Omental fat pad (tissue), 4 donors: ENCODE results near the gene ECHDC1. TPM values are rescaled to one million over a fixed set of nuclear protein-coding genes. Genes with fewer than 3 reads are reported as not detected.

Source experiments
- ATAC-seq: fragments of 150-250 bp; one replicate; pipeline ENCODE4 v1.9.1; 2016; ENCODE audit warnings: mild to moderate bottlenecking, moderate library complexity; ENCODE audit not compliant: low FRiP score
- DNase-seq: peaks from one replicate; pipeline ENCODE4 v3.0.0-alpha.2; 2019; ENCODE audit warnings: low spot score
- small RNA-seq: library from RNA; depleted of rRNA; stranded (forward); fragments of <200 nt; gene quantifications from one replicate; pipeline ENCODE3, GENCODE V24; 2016
- total RNA-seq, 4 donors: library from RNA; depleted of rRNA; stranded (reverse); fragments of >200 nt; gene quantifications; one replicate each; pipeline ENCODE4 v1.1.0, GENCODE V29; 2016
- TF ChIP-seq, protein P1 (sequence below), 3 donors: fragments of 450-650 bp; IDR thresholded peaks; one replicate each; pipeline ENCODE4 v1.5.1; 2016 to 2017; ENCODE audit warnings: antibody characterized with exemption in 3 of 3, mild to moderate bottlenecking in 3 of 3, moderate library complexity in 2 of 3

The ECHDC1 gene
- total RNA-seq, 4 donors from 2014 or later: 46.2 to 60.9 (median 60.2) TPM

DNA sequence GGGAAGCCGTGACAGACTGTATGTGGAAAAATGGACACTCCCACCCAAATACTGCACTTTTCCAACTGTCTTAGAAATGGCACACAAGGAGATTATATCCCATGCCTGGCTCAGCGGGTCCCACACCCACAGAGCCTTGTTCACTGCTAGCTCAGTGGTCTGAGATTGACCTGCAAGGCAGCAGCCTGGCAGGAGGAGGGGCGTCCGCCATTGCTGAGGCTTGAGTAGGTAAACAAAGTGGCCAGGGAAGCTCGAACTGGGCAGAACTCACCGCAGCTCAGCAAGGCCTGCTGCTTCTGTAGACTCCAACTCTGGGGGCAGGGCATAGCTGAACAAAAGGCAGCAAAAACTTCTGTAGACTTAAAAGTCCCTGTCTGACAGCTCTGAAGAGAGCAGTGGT lies 88.1 kb downstream of the ECHDC1 start:
- no peak for DNase-seq
- TF ChIP-seq, protein P1, sequence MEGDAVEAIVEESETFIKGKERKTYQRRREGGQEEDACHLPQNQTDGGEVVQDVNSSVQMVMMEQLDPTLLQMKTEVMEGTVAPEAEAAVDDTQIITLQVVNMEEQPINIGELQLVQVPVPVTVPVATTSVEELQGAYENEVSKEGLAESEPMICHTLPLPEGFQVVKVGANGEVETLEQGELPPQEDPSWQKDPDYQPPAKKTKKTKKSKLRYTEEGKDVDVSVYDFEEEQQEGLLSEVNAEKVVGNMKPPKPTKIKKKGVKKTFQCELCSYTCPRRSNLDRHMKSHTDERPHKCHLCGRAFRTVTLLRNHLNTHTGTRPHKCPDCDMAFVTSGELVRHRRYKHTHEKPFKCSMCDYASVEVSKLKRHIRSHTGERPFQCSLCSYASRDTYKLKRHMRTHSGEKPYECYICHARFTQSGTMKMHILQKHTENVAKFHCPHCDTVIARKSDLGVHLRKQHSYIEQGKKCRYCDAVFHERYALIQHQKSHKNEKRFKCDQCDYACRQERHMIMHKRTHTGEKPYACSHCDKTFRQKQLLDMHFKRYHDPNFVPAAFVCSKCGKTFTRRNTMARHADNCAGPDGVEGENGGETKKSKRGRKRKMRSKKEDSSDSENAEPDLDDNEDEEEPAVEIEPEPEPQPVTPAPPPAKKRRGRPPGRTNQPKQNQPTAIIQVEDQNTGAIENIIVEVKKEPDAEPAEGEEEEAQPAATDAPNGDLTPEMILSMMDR (IDR thresholded peaks at IDR 0.05): no peak
- no peak for ATAC-seq

DNA sequence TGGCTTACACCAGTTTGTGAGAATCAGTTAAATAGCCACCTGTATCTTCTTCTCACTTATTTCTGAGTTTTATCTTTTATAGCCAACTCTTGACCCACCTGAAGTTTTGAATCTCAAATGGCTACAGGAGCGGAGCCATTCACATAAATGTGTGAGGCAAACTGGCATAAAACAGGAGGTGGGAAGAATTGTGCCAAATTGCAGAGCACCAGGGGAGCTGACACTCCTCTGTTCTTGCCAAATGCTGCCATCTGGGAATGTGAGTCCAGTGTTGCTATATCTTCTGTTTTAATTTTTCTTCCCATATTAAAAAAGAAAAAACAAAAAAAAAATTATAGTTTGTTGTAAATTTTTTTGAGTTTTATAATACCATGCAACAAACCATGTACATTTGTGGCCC lies 93.8 kb downstream of the ECHDC1 start:
- no peak for ATAC-seq
- DNase-seq: no peak
- TF ChIP-seq, protein P1 (IDR thresholded peaks at IDR 0.05): no peak

GRCh38 chr6:127247114-127248096 lies 96.0 kb downstream of the ECHDC1 start:
- DNase-seq (no peak), ATAC-seq (no peak)
- TF ChIP-seq, protein P1 (IDR thresholded peaks at IDR 0.05): no peak

GRCh38 chr6:127243501-127243900 lies 99.9 kb downstream of the ECHDC1 start:
- TF ChIP-seq, protein P1 (IDR thresholded peaks at IDR 0.05): no peak
- ATAC-seq (no peak), DNase-seq (no peak)

Small RNA genes within 50 kb of the gene (small RNA-seq; reads per million reads assigned to genes)
- gene RNA5SP217: not detected

Other genes with a start within 250 kb of the ECHDC1 start
- gene RSPO3, start 224.9 kb downstream of the ECHDC1 start, total RNA-seq: 10 to 100 TPM; 21.5 to 40.1 (median 30.3) TPM
- gene RNF146, start 76.7 kb downstream of the ECHDC1 start, total RNA-seq: 10 to 100 TPM; 49.4 to 96.8 (median 62.4) TPM
- 10 to 100 TPM in 2 of 4 donors, 1 to 10 TPM in 2; 4.7 to 15.3 (median 9.0) TPM for gene KIAA0408, start 115.8 kb upstream of the ECHDC1 start, total RNA-seq
- gene C6orf58, start 233.6 kb upstream of the ECHDC1 start, total RNA-seq: not detected